A549 (cell line): ENCODE measurements around the gene AUTS2.

Experiments used
- BHLHE40 ChIP-seq: IDR thresholded peaks from 2 replicates; pipeline ENCODE4 v1.6.1; 2012; ENCODE audit warnings: low read depth, low read length, inconsistent platforms
- CBX2 ChIP-seq: fragments of 200-600 bp; sonication (generic); IDR thresholded peaks from 2 replicates; pipeline ENCODE4 v1.6.1; 2016; ENCODE audit warnings: low read depth, mild to moderate bottlenecking, borderline replicate concordance
- CHD2 ChIP-seq: fragments of 150-350 bp; IDR thresholded peaks from 2 replicates; pipeline ENCODE4 v1.6.1; 2014; ENCODE audit warnings: low read length; ENCODE audit not compliant: partially characterized antibody
- CTCF ChIP-seq: fragments of >200 bp; sonication (Bioruptor Twin); formaldehyde crosslinking; IDR thresholded peaks from 3 replicates; pipeline ENCODE4 v1.5.1; 2016
- FOSL2 ChIP-seq, 2 experiments: fragments of 450-650 bp in 1 of 2; fragments of >200 bp in 1 of 2; sonication (Bioruptor Twin) in 1 of 2; formaldehyde crosslinking; IDR thresholded peaks; 2 replicates each; pipeline versions ENCODE4 v1.5.0 to v1.6.1; 2016 to 2020; ENCODE audit warnings: mild to moderate bottlenecking in 1 of 2, moderate library complexity in 1 of 2
- HDAC2 ChIP-seq: fragments of 200-600 bp; sonication (generic); IDR thresholded peaks from 2 replicates; pipeline ENCODE4 v1.6.1; 2016
- MAZ ChIP-seq: fragments of 150-350 bp; IDR thresholded peaks from 2 replicates; pipeline ENCODE4 v1.6.1; 2014; ENCODE audit warnings: antibody characterized with exemption, low read depth, low read length, borderline replicate concordance
- POLR2A ChIP-seq: IDR thresholded peaks from 2 replicates; pipeline ENCODE4 v1.6.1; 2012; ENCODE audit warnings: mild to moderate bottlenecking, low read length
- RAD21 ChIP-seq, 2 experiments: fragments of >200 bp in 1 of 2; sonication (Bioruptor Twin) in 1 of 2; formaldehyde crosslinking in 1 of 2; IDR thresholded peaks in 1 of 2; conservative IDR thresholded peaks in 1 of 2; 2 replicates in 1 of 2; 3 replicates in 1 of 2; pipeline ENCODE4 v1.6.1; 2012 to 2018; ENCODE audit warnings: inconsistent platforms in 1 of 2
- TP53 ChIP-seq: fragments of 250-450 bp; sonication (Bioruptor Pico); IDR thresholded peaks from 2 replicates; pipeline ENCODE4 v1.5.0; 2021; ENCODE audit warnings: mild to moderate bottlenecking, moderate library complexity
- USF2 ChIP-seq: fragments of 450-650 bp; IDR thresholded peaks from 2 replicates; pipeline ENCODE4 v1.6.1; 2014; ENCODE audit warnings: antibody characterized with exemption
- ZSCAN20 ChIP-seq: fragments of 250-450 bp; sonication (Bioruptor Pico); IDR thresholded peaks from 2 replicates; pipeline ENCODE4 v1.8.0; 2022; ENCODE audit warnings: mild to moderate bottlenecking, moderate library complexity
- TF ChIP-seq, protein P1 (sequence below): fragments of 200-600 bp; sonication (generic); IDR thresholded peaks from 2 replicates; pipeline ENCODE4 v1.6.1; 2016; ENCODE audit warnings: antibody characterized with exemption, mild to moderate bottlenecking, moderate library complexity

DNA sequence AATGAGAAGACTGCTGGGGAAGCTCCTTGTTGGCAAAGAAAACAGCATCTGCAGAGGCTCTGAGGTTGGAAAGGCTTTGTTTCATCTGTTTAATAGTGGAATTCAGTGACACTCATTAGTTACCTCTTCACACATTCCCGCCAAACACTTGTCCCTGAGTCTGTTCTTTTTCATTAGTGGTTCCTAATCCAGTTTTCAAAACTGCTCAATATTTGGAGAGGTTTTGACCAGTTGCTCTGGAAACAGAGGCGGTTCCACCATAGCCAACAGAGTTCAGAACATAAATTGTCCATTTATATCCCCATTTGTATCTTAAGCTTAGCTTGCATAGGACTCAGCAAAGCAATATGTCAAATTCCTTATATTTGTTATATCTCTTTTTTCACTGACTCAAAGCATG is 754.6 kb downstream of the AUTS2 start:
- TF ChIP-seq CBX2 (no peak), ZSCAN20 (CRISPR knock-in tag) (no peak), USF2 (no peak), CHD2 (no peak), BHLHE40 (no peak), RAD21 (conservative IDR thresholded peaks at IDR 0.05 in 1 of 2, IDR thresholded peaks at IDR 0.05 in 1 of 2) (no peak), POLR2A (no peak), CTCF (no peak), TP53 (CRISPR knock-in tag) (no peak), HDAC2 (no peak), FOSL2 (IDR thresholded peaks at IDR 0.05) (no peak), FOSL2 (CRISPR knock-in tag; IDR thresholded peaks at IDR 0.05) (no peak), MAZ (no peak)
- TF ChIP-seq, protein P1, sequence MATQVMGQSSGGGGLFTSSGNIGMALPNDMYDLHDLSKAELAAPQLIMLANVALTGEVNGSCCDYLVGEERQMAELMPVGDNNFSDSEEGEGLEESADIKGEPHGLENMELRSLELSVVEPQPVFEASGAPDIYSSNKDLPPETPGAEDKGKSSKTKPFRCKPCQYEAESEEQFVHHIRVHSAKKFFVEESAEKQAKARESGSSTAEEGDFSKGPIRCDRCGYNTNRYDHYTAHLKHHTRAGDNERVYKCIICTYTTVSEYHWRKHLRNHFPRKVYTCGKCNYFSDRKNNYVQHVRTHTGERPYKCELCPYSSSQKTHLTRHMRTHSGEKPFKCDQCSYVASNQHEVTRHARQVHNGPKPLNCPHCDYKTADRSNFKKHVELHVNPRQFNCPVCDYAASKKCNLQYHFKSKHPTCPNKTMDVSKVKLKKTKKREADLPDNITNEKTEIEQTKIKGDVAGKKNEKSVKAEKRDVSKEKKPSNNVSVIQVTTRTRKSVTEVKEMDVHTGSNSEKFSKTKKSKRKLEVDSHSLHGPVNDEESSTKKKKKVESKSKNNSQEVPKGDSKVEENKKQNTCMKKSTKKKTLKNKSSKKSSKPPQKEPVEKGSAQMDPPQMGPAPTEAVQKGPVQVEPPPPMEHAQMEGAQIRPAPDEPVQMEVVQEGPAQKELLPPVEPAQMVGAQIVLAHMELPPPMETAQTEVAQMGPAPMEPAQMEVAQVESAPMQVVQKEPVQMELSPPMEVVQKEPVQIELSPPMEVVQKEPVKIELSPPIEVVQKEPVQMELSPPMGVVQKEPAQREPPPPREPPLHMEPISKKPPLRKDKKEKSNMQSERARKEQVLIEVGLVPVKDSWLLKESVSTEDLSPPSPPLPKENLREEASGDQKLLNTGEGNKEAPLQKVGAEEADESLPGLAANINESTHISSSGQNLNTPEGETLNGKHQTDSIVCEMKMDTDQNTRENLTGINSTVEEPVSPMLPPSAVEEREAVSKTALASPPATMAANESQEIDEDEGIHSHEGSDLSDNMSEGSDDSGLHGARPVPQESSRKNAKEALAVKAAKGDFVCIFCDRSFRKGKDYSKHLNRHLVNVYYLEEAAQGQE, result no peak
